ENCODE results near the gene SART1.

The SART1 gene

DNA sequence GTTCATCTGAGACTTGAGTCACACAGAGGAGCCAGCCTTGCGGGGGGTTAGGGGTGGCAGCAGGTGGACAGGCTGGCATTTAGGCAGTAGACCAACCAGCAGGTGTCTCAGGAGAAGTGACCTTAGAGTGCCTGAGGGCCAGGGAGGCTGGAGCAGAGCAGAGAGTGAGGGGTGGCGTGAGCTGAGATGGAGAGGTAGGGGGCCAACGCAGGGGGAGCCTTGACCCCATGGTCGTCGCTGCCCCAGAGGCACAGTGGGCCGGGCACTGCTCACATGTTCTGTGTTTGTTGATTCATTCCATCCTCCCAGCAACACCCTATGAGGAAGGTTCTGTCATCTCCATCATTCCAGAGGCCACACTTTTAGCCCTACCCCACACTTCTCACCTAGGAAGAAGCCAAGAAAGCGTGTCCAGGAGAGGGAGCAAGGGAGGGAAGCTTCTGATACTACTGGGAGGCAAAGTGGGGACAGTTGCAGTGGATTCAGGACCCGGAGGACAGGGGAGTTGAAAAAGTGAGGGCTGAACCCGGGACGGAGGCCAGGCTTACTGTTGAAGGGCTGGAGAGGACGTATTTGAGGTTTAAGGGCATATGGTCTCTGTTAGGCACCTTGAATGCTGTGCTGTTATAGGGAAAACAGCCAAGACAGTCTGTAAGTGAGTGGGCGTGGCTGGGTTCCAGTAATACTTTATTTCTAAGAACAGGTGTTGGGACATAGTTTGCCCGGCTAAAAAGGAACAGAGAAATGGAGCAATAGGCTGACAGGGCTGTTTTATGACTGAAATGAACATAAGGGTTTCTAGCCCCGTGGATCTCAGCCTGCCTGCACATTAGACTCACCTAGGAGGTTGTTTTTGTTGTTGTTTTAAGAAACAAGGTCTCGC lies 7.3 kb downstream of the SART1 start:
- DNase-seq, result peak; percentile 77

DNA sequence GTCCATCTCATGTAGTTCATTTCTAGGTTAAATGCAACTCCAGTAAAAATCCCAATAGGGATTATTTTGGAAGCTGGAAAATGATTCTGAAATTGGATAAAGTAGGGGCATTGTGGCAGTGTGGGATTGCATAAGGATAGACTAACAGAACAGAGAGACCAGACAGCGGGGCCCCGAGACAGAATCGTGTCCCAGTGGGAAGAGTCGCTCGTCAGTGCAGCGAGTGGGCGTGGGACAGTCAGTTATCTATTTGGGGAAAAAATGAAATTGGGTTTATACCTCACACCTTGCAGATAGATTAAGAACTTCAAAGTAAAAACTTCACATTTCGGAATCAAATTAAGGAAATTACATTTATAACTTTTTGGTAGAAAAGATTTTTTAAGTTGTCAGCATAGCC lies 10.6 kb downstream of the SART1 start:
- DNase-seq, result no peak

DNA sequence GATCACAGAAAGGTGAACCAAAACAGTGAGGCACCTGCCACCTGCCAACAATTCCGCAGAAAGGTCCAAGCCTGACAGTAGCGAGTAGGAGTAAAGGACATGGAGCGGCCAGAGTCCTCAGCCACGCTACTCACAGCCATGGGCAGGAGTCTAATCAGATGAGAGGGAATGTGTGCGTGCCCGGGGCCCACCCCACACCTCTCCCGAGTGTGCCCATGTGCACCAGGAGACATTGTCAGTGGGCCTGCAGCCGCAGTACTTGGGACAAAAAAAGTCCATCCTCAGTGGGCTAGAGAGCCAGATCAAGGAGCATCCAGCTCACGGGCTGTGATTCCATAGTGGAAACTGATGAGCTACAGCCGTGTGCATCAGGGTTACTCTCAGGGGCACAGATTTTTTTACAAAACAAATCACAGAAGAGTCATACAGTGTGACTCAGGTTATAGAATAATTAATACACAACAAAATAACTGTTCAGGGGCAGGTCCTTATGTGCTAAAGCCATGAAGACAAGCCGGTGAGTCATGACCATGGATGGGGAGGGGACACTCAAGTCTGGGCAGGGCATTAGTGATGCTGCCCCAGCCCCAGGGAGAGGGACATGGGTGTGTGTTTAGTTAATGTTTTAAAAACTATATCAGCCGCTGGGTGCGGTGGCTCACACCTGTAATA lies 12.0 kb downstream of the SART1 start:
- no peak for DNase-seq

DNA sequence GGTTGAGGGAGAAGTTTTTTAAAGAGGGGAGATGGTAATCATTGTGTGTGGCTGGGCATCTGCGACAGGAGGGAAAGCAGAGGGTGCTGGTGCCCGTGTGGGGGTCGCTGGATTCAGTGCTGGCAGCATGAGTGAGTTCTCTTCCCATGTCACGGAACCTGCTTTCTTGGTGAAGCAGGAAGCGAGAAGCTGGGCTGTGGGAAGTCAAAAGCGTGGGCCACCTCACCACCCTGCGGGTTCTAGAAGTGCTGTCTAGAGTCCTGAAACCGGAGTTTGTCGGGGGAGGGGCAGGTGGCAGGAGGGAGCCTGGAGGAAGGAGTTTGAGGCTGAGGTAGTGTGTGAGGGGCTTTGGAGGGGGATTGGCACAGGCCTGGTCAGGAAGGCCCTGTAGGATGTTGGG lies 14.2 kb downstream of the SART1 start:
- DNase-seq, result no peak

DNA sequence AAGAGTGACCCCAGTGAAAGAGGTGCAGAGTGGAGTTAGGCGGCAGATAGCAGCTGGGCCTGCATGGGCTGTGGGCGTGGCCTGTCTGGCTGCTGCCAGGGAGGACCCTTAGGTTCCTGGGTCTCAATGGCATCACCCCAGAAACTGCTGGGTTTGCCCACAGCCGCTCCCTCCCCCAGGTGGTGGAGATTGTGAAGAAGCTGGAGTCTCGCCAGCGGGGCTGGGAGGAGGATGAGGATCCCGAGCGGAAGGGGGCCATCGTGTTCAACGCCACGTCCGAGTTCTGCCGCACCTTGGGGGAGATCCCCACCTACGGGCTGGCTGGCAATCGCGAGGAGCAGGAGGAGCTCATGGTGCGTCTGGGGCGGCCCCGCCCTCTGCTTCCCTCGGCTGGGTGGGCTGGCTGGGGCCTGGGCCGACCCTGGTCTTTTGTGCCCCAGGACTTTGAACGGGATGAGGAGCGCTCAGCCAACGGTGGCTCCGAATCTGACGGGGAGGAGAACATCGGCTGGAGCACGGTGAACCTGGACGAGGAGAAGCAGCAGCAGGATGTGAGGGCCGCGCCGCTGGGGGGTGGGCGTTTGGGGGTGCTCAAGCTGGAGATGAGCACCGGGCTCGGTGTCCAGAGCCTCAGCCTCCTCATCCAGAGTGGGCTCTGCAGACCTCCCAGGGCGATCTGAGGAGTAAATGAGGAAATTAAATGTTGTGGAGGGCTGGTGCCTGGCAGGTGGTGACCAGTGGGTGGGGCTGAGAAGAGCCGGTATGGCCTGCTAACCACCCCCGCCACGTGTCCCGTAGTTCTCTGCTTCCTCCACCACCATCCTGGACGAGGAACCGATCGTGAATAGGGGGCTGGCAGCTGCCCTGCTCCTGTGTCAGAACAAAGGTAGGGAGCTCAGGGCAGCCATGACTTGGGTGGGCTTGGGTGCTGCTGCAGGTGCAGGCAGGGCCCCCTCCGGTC lies 15.0 kb downstream of the SART1 start:
- no peak for DNase-seq

- no peak for DNase-seq
Measured at GRCh38 chr11:65977621-65978390, 16.3 kb downstream of the SART1 start.

DNA sequence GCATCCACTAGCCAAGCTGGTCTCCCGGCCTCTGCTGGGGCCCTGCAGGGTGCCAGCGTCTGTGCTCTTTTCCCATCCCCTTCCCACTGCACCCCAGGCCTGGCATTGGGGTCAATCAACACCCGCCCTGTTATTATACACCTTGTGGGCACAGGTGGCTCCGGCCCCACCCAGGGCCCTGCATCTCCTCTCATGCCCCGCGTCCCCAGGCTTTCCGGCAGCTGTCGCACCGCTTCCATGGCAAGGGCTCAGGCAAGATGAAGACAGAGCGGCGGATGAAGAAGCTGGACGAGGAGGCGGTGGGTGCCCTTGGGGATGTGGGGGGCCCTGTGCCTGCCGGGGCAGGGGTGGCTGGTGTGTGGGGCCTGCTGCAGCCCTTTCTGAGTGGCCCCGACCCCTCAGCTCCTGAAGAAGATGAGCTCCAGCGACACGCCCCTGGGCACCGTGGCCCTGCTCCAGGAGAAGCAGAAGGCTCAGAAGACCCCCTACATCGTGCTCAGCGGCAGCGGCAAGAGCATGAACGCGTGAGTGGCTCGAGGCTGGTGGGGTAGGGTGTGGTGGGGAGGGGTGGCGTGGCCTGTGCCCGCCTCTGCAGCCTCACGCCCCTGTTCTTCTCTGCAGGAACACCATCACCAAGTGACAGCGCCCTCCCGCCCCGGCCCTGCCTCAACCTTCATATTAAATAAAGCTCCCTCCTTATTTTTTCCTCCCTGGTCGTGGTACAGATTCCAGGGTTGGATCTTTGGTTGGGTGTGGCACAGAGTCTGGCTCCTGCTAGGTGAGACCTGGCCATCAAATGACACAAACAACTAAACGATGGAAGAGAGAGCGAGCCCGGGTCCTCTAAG lies 17.1 kb downstream of the SART1 start:
- DNase-seq, result no peak

GRCh38 chr11:65979261-65979759 lies 17.8 kb downstream of the SART1 start:
- DNase-seq, result no peak

GRCh38 chr11:65981101-65981740 lies 19.7 kb downstream of the SART1 start:
- no peak for DNase-seq

- DNase-seq, result no peak
Measured at GRCh38 chr11:65981972-65982823, 20.7 kb downstream of the SART1 start.

DNA sequence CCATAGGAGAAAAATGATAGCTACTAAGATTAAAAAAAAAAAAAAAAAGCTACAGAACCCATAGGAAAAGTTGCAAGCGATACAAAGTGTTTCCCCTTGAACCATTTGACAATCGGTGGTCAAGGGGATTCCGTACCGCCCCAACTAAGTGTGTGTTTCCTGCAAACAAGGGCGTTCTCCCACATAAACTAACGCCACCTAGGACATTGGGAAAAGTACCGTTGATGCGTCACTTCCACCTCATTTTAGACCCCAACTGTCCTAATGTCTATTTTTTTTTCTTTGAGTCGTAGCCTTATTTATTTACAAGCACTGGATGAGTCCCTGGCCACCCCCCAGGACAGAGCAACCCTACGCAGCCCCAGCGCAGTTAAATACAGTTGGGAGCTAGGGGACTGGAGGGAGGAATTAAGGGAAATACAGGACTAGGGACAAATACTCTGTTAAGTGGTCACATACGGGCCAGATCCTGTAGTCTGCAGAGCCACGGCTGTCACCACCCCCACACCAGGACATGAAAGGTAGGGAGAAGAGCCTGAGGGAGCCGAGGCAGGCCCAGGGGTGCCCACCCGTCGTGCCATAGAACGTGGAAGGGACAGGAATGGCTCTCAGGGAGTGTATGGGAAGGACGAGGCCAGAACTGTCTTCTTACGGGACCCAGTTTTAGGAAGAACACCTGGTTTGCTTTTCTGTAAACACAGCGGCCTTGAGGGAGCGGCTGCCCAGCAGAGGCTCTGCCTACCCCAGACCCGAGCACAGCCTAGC lies 21.5 kb downstream of the SART1 start:
- DNase-seq, result no peak

DNA sequence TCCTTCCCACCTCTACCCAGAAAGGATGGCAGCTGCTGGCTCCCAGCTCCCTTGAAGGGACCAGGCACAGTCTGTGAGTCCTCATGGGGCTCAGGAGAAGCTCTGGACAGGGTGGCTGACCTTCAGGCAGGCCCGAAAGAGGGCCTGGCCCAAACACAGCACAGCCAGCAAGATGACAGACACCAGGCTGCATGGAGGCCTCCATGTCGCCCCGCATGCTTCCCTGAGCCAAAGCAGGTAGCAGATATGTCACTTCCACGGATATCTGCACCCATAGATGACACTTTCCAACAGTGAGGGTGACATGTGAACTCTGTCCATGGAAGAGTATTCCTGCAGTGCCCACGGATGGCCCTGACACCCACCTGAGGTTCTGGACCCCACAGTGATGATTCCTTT lies 22.1 kb downstream of the SART1 start:
- no peak for DNase-seq

- DNase-seq, result no peak
Measured at GRCh38 chr11:65987336-65987735, 25.8 kb downstream of the SART1 start.

DNA sequence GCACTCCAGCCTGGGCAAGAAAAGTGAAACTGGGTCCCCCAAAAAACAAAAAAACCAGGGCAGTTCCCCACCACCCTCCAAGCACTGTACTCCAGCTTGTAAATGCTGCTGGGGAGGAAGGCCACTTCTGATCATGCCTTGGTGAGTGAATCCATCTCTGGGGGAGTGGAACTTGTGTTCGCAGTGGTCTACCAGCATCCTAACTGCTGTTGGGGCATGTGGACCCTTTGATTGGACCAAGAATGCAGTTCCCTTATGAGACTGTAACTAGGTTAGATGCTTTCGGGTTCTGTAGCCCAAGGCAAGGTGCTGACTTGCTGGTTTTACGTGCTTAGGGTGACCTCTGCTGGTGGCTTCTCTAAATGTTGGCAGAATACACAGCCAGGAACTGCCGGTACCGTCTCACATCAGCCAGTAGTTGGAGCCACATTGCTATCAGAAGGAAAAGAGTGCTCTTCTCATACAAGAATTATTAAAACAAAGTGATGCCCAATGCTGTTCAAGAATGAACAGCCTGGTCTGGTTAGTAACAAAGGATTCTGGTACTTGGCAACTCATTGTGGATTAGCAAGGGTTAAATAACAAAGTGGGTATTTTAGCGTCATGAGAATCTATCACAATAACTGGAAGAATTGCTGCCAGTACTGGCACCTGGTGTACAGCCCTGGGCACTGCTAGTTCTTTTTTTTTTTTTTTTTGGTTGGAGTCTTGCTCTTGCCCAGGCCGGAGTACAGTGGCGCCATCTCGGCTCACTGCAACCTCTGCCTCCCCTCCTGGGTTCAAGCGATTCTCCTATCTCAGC lies 27.5 kb downstream of the SART1 start:
- DNase-seq, result peak; percentile 94

DNA sequence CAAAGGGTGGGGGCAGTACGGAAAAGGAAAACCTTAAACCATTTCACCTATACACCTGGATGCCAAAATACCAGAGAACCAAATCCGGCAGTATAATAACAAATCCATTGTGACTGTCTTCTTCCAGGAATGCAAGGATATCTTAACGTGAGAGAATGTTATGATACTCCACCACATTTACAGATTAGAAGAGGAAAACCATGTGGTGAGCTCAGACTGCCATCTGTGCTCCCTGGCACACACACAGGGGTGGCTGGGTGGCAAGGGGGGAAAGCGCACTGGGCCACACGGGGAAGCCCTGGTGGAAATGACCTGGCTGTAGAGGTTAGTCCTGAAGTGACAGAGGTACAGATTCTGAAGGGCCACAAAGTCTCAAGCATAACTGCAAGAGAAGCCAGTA lies 30.5 kb downstream of the SART1 start:
- no peak for DNase-seq

DNA sequence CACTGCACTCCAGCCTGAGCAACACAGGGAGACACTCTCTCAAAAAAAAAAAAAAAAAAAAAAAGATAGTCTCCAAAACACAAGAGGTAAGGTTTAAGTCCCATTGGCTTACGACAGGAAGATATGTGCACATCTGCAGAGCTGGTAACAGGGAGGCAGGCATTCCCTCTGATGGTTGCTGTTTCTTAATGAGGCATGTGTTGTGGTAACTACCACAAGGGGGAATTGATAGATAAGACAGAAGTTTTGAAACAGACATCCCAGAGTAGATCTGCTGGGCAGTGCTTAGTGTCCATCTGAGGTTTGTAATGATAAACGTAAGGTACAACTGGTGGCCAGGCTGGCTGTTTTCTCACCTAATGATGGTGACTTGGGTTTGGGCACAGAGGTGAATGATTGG lies 35.8 kb downstream of the SART1 start:
- DNase-seq, result no peak

GRCh38 chr11:66001942-66002647 lies 40.6 kb downstream of the SART1 start, which contains the start of the genes BANF1 and EIF1AD:
BANF1 (plus strand) TSS chr11:66002503; CDS start chr11:66003251, 748 bp downstream.
EIF1AD (minus strand) TSS chr11:66002157; CDS start chr11:66000389, 1,768 bp downstream.
- peak; percentile 96 for DNase-seq
